ENCODE results near the gene MTMR11.

GRCh38 chr1:149883598-149884247, 53.0 kb downstream of the MTMR11 start:
- no peak for TF ChIP-seq POLR2AphosphoS5 (IDR thresholded peaks at IDR 0.05; ENCODE audit: borderline replicate concordance, low read depth, low read length)
- TF ChIP-seq EZH2 (IDR thresholded peaks at IDR 0.05), result no peak

Measured in SK-N-MC (cell line).